ENCODE results near the gene YRDC.

DNA sequence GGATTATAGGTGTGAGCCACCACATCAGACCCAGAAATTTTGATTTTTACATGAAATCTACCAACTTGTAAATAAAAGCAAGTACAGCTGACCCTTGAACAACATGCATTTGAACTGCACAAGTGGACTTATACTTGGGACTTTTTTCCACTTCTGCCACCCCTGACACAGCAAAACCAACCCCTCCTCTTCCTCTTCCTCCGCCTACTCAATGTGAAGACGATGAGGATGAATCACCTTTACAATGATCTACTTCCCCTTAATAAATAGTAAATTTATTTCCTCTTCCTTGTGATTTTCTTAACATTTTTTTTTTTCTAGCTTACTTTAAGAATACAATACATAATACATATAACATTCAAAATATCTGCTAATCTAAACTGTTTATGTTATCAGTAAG lies 17.5 kb upstream of the YRDC start:
- TF ChIP-seq CTCF (IDR thresholded peaks at IDR 0.05 in 4 of 5, conservative IDR thresholded peaks at IDR 0.05 in 1 of 5): no peak
- TF ChIP-seq POLR2A (IDR thresholded peaks at IDR 0.05): no peak

All from gastrocnemius medialis (tissue), 4 donors.